Measurements from ENCODE around the gene CLEC18C. TPM values are rescaled to one million over a fixed set of nuclear protein-coding genes. Genes with fewer than 3 reads are reported as not detected.
"Not testable (repeated sequence)": the region's sequence is repeated elsewhere in the genome, so short reads cannot be mapped to it uniquely, and the experiment has no call there.

CLEC18C gene
- total RNA-seq, 1 experiment from 2014 or later = 0.59 TPM

GRCh38 chr16:70197611-70198010 is 24.0 kb downstream of the CLEC18C start:
- DNase-seq (ENCODE audit: low read depth, low spot score); RAD21 ChIA-PET (ENCODE audit: low non-redundant PET in 1 of 2, low total read pairs in 2 of 2, uncharacterized antibody in 2 of 2, unreplicated experiment in 2 of 2); POLR2A ChIA-PET; BruUV-seq (replicated peaks); H3K4me3 ChIP-seq (replicated peaks in 1 of 2; ENCODE audit: low read depth in 1 of 2, low read length in 2 of 2); H3K9ac ChIP-seq (ENCODE audit: low read length); H3K4me1 ChIP-seq (ENCODE audit: control insufficient read depth in 1 of 2, insufficient read depth in 2 of 2, low read length in 2 of 2); H3K9me2 ChIP-seq (ENCODE audit: insufficient read depth); intact Hi-C loops (cut with micrococcal nuclease); ATAC-seq; H3K27ac ChIP-seq (ENCODE audit: low read depth, low read length); H3K4me2 ChIP-seq (ENCODE audit: low read length); H3K27me3 ChIP-seq (ENCODE audit: insufficient read depth, low read length); CTCF ChIA-PET; H3K79me2 ChIP-seq (ENCODE audit: insufficient read depth, low read length); H4K20me1 ChIP-seq (ENCODE audit: insufficient read depth); H3K9me3 ChIP-seq (ENCODE audit: control insufficient read depth in 1 of 2, insufficient read depth in 1 of 2, low read depth in 1 of 2, low read length in 2 of 2); H2AFZ ChIP-seq (ENCODE audit: low read depth, low read length, poor library complexity, severe bottlenecking); H3K36me3 ChIP-seq (ENCODE audit: control insufficient read depth in 1 of 2, insufficient read depth in 2 of 2, low read length in 2 of 2): not testable (repeated sequence)

- H3K4me1 ChIP-seq (ENCODE audit: control insufficient read depth in 1 of 2, insufficient read depth in 2 of 2, low read length in 2 of 2); intact Hi-C loops (cut with micrococcal nuclease); H3K27ac ChIP-seq (ENCODE audit: low read depth, low read length); DNase-seq (ENCODE audit: low read depth, low spot score); BruUV-seq (replicated peaks); ATAC-seq; H2AFZ ChIP-seq (ENCODE audit: low read depth, low read length, poor library complexity, severe bottlenecking); H3K79me2 ChIP-seq (ENCODE audit: insufficient read depth, low read length); H4K20me1 ChIP-seq (ENCODE audit: insufficient read depth); H3K4me3 ChIP-seq (replicated peaks in 1 of 2; ENCODE audit: low read depth in 1 of 2, low read length in 2 of 2); H3K4me2 ChIP-seq (ENCODE audit: low read length); POLR2A ChIA-PET; RAD21 ChIA-PET (ENCODE audit: low non-redundant PET in 1 of 2, low total read pairs in 2 of 2, uncharacterized antibody in 2 of 2, unreplicated experiment in 2 of 2); H3K36me3 ChIP-seq (ENCODE audit: control insufficient read depth in 1 of 2, insufficient read depth in 2 of 2, low read length in 2 of 2); H3K9me3 ChIP-seq (ENCODE audit: control insufficient read depth in 1 of 2, insufficient read depth in 1 of 2, low read depth in 1 of 2, low read length in 2 of 2); H3K9me2 ChIP-seq (ENCODE audit: insufficient read depth); CTCF ChIA-PET; H3K9ac ChIP-seq (ENCODE audit: low read length); H3K27me3 ChIP-seq (ENCODE audit: insufficient read depth, low read length): not testable (repeated sequence)
Observed at GRCh38 chr16:70198230-70198629, 24.6 kb downstream of the CLEC18C start.

DNA sequence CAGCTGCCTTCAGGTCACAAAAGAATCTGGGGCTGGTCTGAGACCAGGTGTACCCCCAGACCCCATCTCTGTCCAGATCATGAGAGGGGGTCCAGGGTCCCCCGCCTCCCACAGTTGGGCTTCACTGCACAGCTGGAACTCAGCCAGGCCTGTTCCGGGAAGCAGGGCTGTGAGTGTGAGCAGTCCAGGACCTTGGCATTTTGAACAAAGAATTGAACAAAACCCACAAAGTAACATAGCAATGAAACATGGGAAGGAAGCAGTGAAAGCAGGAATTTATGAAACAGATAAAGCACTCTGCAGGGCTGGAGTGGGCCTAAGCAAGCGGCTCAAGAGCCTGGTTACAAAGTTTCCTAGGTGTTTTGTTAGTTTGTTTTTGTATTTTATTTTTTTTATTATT is 25.1 kb downstream of the CLEC18C start:
- ATAC-seq; H3K36me3 ChIP-seq (ENCODE audit: control insufficient read depth in 1 of 2, insufficient read depth in 2 of 2, low read length in 2 of 2); H3K4me1 ChIP-seq (ENCODE audit: control insufficient read depth in 1 of 2, insufficient read depth in 2 of 2, low read length in 2 of 2); H3K4me2 ChIP-seq (ENCODE audit: low read length); H3K27ac ChIP-seq (ENCODE audit: low read depth, low read length); BruUV-seq (replicated peaks); POLR2A ChIA-PET; H3K27me3 ChIP-seq (ENCODE audit: insufficient read depth, low read length); H3K9me3 ChIP-seq (ENCODE audit: control insufficient read depth in 1 of 2, insufficient read depth in 1 of 2, low read depth in 1 of 2, low read length in 2 of 2); DNase-seq (ENCODE audit: low read depth, low spot score); H2AFZ ChIP-seq (ENCODE audit: low read depth, low read length, poor library complexity, severe bottlenecking); H3K79me2 ChIP-seq (ENCODE audit: insufficient read depth, low read length); H3K9ac ChIP-seq (ENCODE audit: low read length); H4K20me1 ChIP-seq (ENCODE audit: insufficient read depth); intact Hi-C loops (cut with micrococcal nuclease); H3K4me3 ChIP-seq (replicated peaks in 1 of 2; ENCODE audit: low read depth in 1 of 2, low read length in 2 of 2); H3K9me2 ChIP-seq (ENCODE audit: insufficient read depth); RAD21 ChIA-PET (ENCODE audit: low non-redundant PET in 1 of 2, low total read pairs in 2 of 2, uncharacterized antibody in 2 of 2, unreplicated experiment in 2 of 2); CTCF ChIA-PET: not testable (repeated sequence)

- BruUV-seq (replicated peaks); H3K4me1 ChIP-seq (ENCODE audit: control insufficient read depth in 1 of 2, insufficient read depth in 2 of 2, low read length in 2 of 2); H3K4me2 ChIP-seq (ENCODE audit: low read length); H3K36me3 ChIP-seq (ENCODE audit: control insufficient read depth in 1 of 2, insufficient read depth in 2 of 2, low read length in 2 of 2); ATAC-seq; RAD21 ChIA-PET (ENCODE audit: low non-redundant PET in 1 of 2, low total read pairs in 2 of 2, uncharacterized antibody in 2 of 2, unreplicated experiment in 2 of 2); POLR2A ChIA-PET; CTCF ChIA-PET; H3K9ac ChIP-seq (ENCODE audit: low read length); intact Hi-C loops (cut with micrococcal nuclease); H3K9me2 ChIP-seq (ENCODE audit: insufficient read depth); H3K4me3 ChIP-seq (replicated peaks in 1 of 2; ENCODE audit: low read depth in 1 of 2, low read length in 2 of 2); H3K9me3 ChIP-seq (ENCODE audit: control insufficient read depth in 1 of 2, insufficient read depth in 1 of 2, low read depth in 1 of 2, low read length in 2 of 2); H3K27me3 ChIP-seq (ENCODE audit: insufficient read depth, low read length); H3K27ac ChIP-seq (ENCODE audit: low read depth, low read length); H3K79me2 ChIP-seq (ENCODE audit: insufficient read depth, low read length); DNase-seq (ENCODE audit: low read depth, low spot score); H4K20me1 ChIP-seq (ENCODE audit: insufficient read depth); H2AFZ ChIP-seq (ENCODE audit: low read depth, low read length, poor library complexity, severe bottlenecking): not testable (repeated sequence)
Observed at GRCh38 chr16:70199170-70199569, 25.6 kb downstream of the CLEC18C start.

GRCh38 chr16:70200063-70200462 is 26.5 kb downstream of the CLEC18C start:
- BruUV-seq (replicated peaks); H3K9ac ChIP-seq (ENCODE audit: low read length); H3K9me2 ChIP-seq (ENCODE audit: insufficient read depth); H3K4me3 ChIP-seq (replicated peaks in 1 of 2; ENCODE audit: low read depth in 1 of 2, low read length in 2 of 2); RAD21 ChIA-PET (ENCODE audit: low non-redundant PET in 1 of 2, low total read pairs in 2 of 2, uncharacterized antibody in 2 of 2, unreplicated experiment in 2 of 2); H3K27me3 ChIP-seq (ENCODE audit: insufficient read depth, low read length); POLR2A ChIA-PET; H3K79me2 ChIP-seq (ENCODE audit: insufficient read depth, low read length); intact Hi-C loops (cut with micrococcal nuclease); H3K36me3 ChIP-seq (ENCODE audit: control insufficient read depth in 1 of 2, insufficient read depth in 2 of 2, low read length in 2 of 2); CTCF ChIA-PET; H3K4me2 ChIP-seq (ENCODE audit: low read length); H3K4me1 ChIP-seq (ENCODE audit: control insufficient read depth in 1 of 2, insufficient read depth in 2 of 2, low read length in 2 of 2); H2AFZ ChIP-seq (ENCODE audit: low read depth, low read length, poor library complexity, severe bottlenecking); H4K20me1 ChIP-seq (ENCODE audit: insufficient read depth); ATAC-seq; H3K27ac ChIP-seq (ENCODE audit: low read depth, low read length); H3K9me3 ChIP-seq (ENCODE audit: control insufficient read depth in 1 of 2, insufficient read depth in 1 of 2, low read depth in 1 of 2, low read length in 2 of 2); DNase-seq (ENCODE audit: low read depth, low spot score): not testable (repeated sequence)
